Brain microvascular endothelial cell (primary cell): ENCODE data around the gene PPP3R1.

Experiments
- DNase-seq: peaks from one replicate; pipeline ENCODE4 v3.0.0-alpha.2; 2020
- H3K27ac ChIP-seq: fragments of 250-450 bp; sonication (Bioruptor Pico); 2 replicates; pipeline ENCODE4 v1.5.1; 2020; ENCODE audit warnings: mild to moderate bottlenecking, moderate library complexity
- H3K27me3 ChIP-seq: fragments of 250-450 bp; sonication (Bioruptor Pico); replicated peaks from 2 replicates; pipeline ENCODE4 v1.5.1; 2020; ENCODE audit warnings: mild to moderate bottlenecking
- H3K36me3 ChIP-seq: fragments of 250-450 bp; sonication (Bioruptor Pico); replicated peaks from 2 replicates; pipeline ENCODE4 v1.5.1; 2020; ENCODE audit warnings: mild to moderate bottlenecking
- H3K4me3 ChIP-seq: 2 replicates; pipeline ENCODE4 v1.5.1; 2011; ENCODE audit warnings: low read depth, mild to moderate bottlenecking, control low read depth, low read length, moderate library complexity
- CTCF ChIP-seq: IDR thresholded peaks from 2 replicates; pipeline ENCODE4 v1.5.1; 2011; ENCODE audit warnings: low read depth, mild to moderate bottlenecking, moderate library complexity, low read length, control low read depth, inconsistent platforms; ENCODE audit errors: missing control alignments
- in situ Hi-C: cut with HindIII; loops from 2 replicates; pipeline ENCODE4 v1.10.0; 2017; ENCODE audit warnings: low sequenced_read_pairs, low pct_ligation_motif_present

The PPP3R1 gene

GRCh38 chr2:68248806-68249205 lies 3.5 kb downstream of the PPP3R1 start:
- no peaks in the 10 kb centered on the region for H3K27me3 ChIP-seq
- no peak overlapping the region for H3K4me3 ChIP-seq
- no peaks in the 10 kb centered on the region for H3K36me3 ChIP-seq
- H3K27ac ChIP-seq = no peak overlapping the region
- TF ChIP-seq CTCF = no peak
- in situ Hi-C loops = no loop called here
- no peak for DNase-seq

GRCh38 chr2:68248361-68248760 lies 4.0 kb downstream of the PPP3R1 start:
- Histone ChIP-seq H3K27ac (no peak overlapping the region), H3K4me3 (no peak overlapping the region), H3K36me3 (no peaks in the 10 kb centered on the region), H3K27me3 (no peaks in the 10 kb centered on the region)
- in situ Hi-C loops = no loop called here
- no peak for DNase-seq
- TF ChIP-seq CTCF = no peak

- DNase-seq = no peak
- TF ChIP-seq CTCF = no peak
- no peak overlapping the region for H3K4me3 ChIP-seq
- no peaks in the 10 kb centered on the region for H3K27me3 ChIP-seq
- H3K27ac ChIP-seq = no peak overlapping the region
- no peaks in the 10 kb centered on the region for H3K36me3 ChIP-seq
- in situ Hi-C loops = no loop called here
Observed at GRCh38 chr2:68246396-68246795, 5.9 kb downstream of the PPP3R1 start.

GRCh38 chr2:68245672-68246071 lies 6.7 kb downstream of the PPP3R1 start:
- H3K4me3 ChIP-seq = no peak overlapping the region
- no peak overlapping the region for H3K27ac ChIP-seq
- in situ Hi-C loops = no loop called here
- H3K36me3 ChIP-seq = no peaks in the 10 kb centered on the region
- no peak for TF ChIP-seq CTCF
- no peaks in the 10 kb centered on the region for H3K27me3 ChIP-seq
- no peak for DNase-seq

- Histone ChIP-seq H3K36me3 (no peaks in the 10 kb centered on the region), H3K27me3 (no peaks in the 10 kb centered on the region), H3K27ac (no peak overlapping the region), H3K4me3 (no peak overlapping the region)
- in situ Hi-C loops = no loop called here
- DNase-seq = no peak
- no peak for TF ChIP-seq CTCF
Observed at GRCh38 chr2:68245066-68245465, 7.3 kb downstream of the PPP3R1 start.

GRCh38 chr2:68244456-68244855 lies 7.9 kb downstream of the PPP3R1 start:
- Histone ChIP-seq H3K27me3 (no peaks in the 10 kb centered on the region), H3K4me3 (no peak overlapping the region), H3K36me3 (no peaks in the 10 kb centered on the region), H3K27ac (no peak overlapping the region)
- TF ChIP-seq CTCF = no peak
- DNase-seq = no peak
- in situ Hi-C loops = no loop called here
